K562 (cell line): ENCODE data around the gene RAB3GAP1. TPM values are rescaled to one million over a fixed set of nuclear protein-coding genes. Genes with fewer than 3 reads are reported as not detected.

Experiments
- ATF1 ChIP-seq, 2 experiments: fragments of 450-650 bp in 1 of 2; IDR thresholded peaks; 2 replicates each; pipeline ENCODE4 v1.6.1; 2016; ENCODE audit warnings: missing compliant biosample characterization in 1 of 2, missing genetic modification characterization in 1 of 2
- C11orf30 ChIP-seq: fragments of 450-650 bp; IDR thresholded peaks from 2 replicates; pipeline ENCODE4 v1.6.1; 2016; ENCODE audit warnings: low read depth, mild to moderate bottlenecking
- CGGBP1 ChIP-seq: fragments of 250-450 bp; sonication (Bioruptor Pico); IDR thresholded peaks from 2 replicates; pipeline ENCODE4 v1.9.0; 2021; ENCODE audit warnings: mild to moderate bottlenecking
- FOSL1 ChIP-seq: fragments of 200-800 bp; sonication (Bioruptor generic); conservative IDR thresholded peaks from 2 replicates; pipeline ENCODE4 v1.6.1; 2016; ENCODE audit warnings: missing genetic modification characterization, missing compliant biosample characterization
- JUN ChIP-seq, 2 experiments: sonication (generic) in 1 of 2; formaldehyde crosslinking in 1 of 2; IDR thresholded peaks; 2 replicates each; pipeline versions ENCODE4 v1.6.1 to v1.8.0; 2012 to 2022; ENCODE audit warnings: borderline replicate concordance in 2 of 2, mild to moderate bottlenecking in 2 of 2, improper control_type of control experiment in 1 of 2, low read depth in 1 of 2, low read length in 1 of 2, missing genetic modification reagents in 1 of 2
- MAFG ChIP-seq: fragments of 450-650 bp; conservative IDR thresholded peaks from 2 replicates; pipeline ENCODE4 v1.6.1; 2016; ENCODE audit warnings: missing genetic modification characterization, missing compliant biosample characterization
- MEF2D ChIP-seq: conservative IDR thresholded peaks from 2 replicates; pipeline ENCODE4 v1.6.1; 2016; ENCODE audit warnings: low read depth, missing genetic modification characterization, missing compliant biosample characterization
- MNT ChIP-seq, 2 experiments: fragments of 450-650 bp; conservative IDR thresholded peaks; 2 replicates each; pipeline ENCODE4 v1.6.1; 2017; ENCODE audit warnings: mild to moderate bottlenecking in 2 of 2, moderate library complexity in 2 of 2
- MYC ChIP-seq, 2 experiments: fragments of 250-450 bp in 1 of 2; sonication (Bioruptor Pico) in 1 of 2; IDR thresholded peaks; 2 replicates each; pipeline versions ENCODE4 v1.5.1 to v1.6.1; 2012 to 2021; ENCODE audit warnings: low read depth in 2 of 2, borderline replicate concordance in 1 of 2, improper control_type of control experiment in 1 of 2, low read length in 1 of 2, mild to moderate bottlenecking in 1 of 2, moderate library complexity in 1 of 2
- POLR2AphosphoS2 ChIP-seq: IDR thresholded peaks from 2 replicates; pipeline ENCODE4 v1.6.1; 2012; ENCODE audit warnings: low read length, improper control_type of control experiment
- RB1 ChIP-seq: fragments of 450-650 bp; IDR thresholded peaks from 2 replicates; pipeline ENCODE4 v1.6.1; 2017; ENCODE audit warnings: low read depth, mild to moderate bottlenecking
- TAF1 ChIP-seq: IDR thresholded peaks from 2 replicates; pipeline ENCODE4 v1.6.1; 2011; ENCODE audit warnings: mild to moderate bottlenecking, low read length, moderate library complexity; ENCODE audit not compliant: insufficient read depth, control insufficient read depth, severe bottlenecking; ENCODE audit errors: extremely low read depth
- XRCC4 ChIP-seq: IDR thresholded peaks from one replicate; pipeline ENCODE4 v1.6.1; 2011; ENCODE audit not compliant: insufficient read depth, insufficient read length; ENCODE audit errors: extremely low read depth
- YY1 ChIP-seq, 3 experiments: IDR thresholded peaks; 2 replicates each; pipeline ENCODE4 v1.6.1; 2011; ENCODE audit warnings: low read length in 2 of 3, mild to moderate bottlenecking in 2 of 3, moderate library complexity in 2 of 3, borderline replicate concordance in 1 of 3, control low read depth in 1 of 3, low read depth in 1 of 3; ENCODE audit not compliant: insufficient read depth in 3 of 3, insufficient replicate concordance in 2 of 3, control insufficient read depth in 1 of 3, insufficient read length in 1 of 3; ENCODE audit errors: extremely low read depth in 1 of 3
- ZBTB1 ChIP-seq: sonication (generic); formaldehyde crosslinking; IDR thresholded peaks from 2 replicates; pipeline ENCODE4 v1.8.1; 2023; ENCODE audit warnings: missing genetic modification reagents, low read depth, mild to moderate bottlenecking, borderline replicate concordance
- ZNF212 ChIP-seq: fragments of 450-650 bp; formaldehyde crosslinking; IDR thresholded peaks from 2 replicates; pipeline ENCODE4 v1.4.0; 2020; ENCODE audit warnings: mild to moderate bottlenecking
- ZNF280B ChIP-seq: fragments of 250-450 bp; sonication (Bioruptor Pico); IDR thresholded peaks from 2 replicates; pipeline ENCODE4 v1.5.1; 2021; ENCODE audit warnings: mild to moderate bottlenecking
- ZNF511 ChIP-seq: sonication (generic); formaldehyde crosslinking; IDR thresholded peaks from 2 replicates; pipeline ENCODE4 v1.8.0; 2022; ENCODE audit warnings: mild to moderate bottlenecking, missing genetic modification reagents
- polyA plus RNA-seq, 8 experiments: library from polyadenylated mRNA; depleted of rRNA in 4 of 8; stranded (reverse) in 5 of 8; unstranded in 3 of 8; fragments of >200 nt; fragmentation: Nextera tagmentation in 2 of 8; fragmentation: Illumina TruSeq in 1 of 8; extraction: Ambion mirVana in 2 of 8; extraction: Trizol in 1 of 8; gene quantifications; 2 replicates each; pipeline versions ENCODE4 v1.2.1 to v1.2.3, GENCODE V29; 2011 to 2014; ENCODE audit warnings: inconsistent platforms in 1 of 8, missing spikeins in 1 of 8
- total RNA-seq, 7 experiments: library from RNA; depleted of rRNA in 6 of 7; stranded (reverse); fragments of >200 nt in 6 of 7; fragmentation: Illumina TruSeq in 2 of 7; extraction: Trizol in 2 of 7; gene quantifications; 2 replicates each; pipeline versions ENCODE4 v1.2.1 to v1.2.3, GENCODE V29; 2011 to 2021; ENCODE audit warnings: low replicate concordance in 1 of 7

Gene RAB3GAP1
- total and polyA plus RNA-seq, 9 of the 15 experiments (the other 6 are each of a cell fraction or from before 2014, with no cell fraction given), result 15.5 to 48.6 (median 33.0) TPM

DNA sequence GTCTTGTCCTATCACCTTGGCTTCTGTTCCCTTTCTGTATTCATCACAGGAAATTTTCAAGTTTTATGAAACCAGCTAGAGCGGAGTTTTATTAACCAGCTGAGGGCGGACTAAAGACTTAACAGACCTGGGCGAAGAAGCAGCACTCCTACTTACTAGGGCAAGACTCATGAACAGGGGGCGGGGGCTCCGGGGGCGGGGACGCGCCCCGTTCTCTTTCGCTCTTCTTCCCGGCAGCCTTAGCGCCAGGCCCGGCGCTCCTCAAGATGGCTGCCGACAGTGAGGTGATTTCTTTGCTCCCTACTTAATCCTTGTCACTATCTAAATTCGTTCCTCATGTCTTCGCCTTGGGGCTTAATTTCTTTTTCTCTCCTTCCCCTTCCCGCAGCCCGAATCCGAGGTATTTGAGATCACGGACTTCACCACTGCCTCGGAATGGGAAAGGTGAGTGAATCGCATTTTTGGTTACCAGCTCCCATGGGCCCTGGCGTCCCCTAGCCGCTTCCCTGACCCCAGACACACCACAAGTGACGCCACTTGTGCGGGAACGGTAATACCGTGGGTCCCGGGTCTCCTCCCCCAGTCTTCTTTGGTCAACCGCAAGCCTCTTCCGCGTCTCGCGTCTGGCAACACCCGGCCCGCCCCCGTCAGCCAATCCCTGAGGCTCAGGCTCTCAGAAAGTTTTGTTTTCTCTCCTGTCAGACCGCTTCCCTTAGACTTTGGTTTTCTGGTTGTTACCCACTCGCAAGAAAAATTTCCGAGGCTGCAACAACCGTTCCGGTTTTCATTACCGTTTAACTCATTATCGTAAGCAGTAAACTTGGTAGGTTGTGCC lies at the start of gene RAB3GAP1 (continued):
- peak; percentile 79 to 98 (median 90) for TF ChIP-seq YY1 (IDR thresholded peaks at IDR 0.05; ENCODE audit: borderline replicate concordance in 1 of 3, control insufficient read depth in 1 of 3, extremely low read depth in 1 of 3, insufficient read depth in 3 of 3, insufficient read length in 1 of 3, insufficient replicate concordance in 2 of 3, low read depth in 1 of 3, low read length in 2 of 3)
- TF ChIP-seq ATF1 (CRISPR knock-in tag; IDR thresholded peaks at IDR 0.05), result no peak
- peak; percentile 80 for TF ChIP-seq ATF1 (tag; IDR thresholded peaks at IDR 0.05)
- TF ChIP-seq RB1, result peak; percentile 18; the same call in 1 of the 2 replicates
- peak; percentile 30; the same call in 1 of the 2 replicates for TF ChIP-seq MYC (IDR thresholded peaks at IDR 0.05; ENCODE audit: low read depth, low read length)
- peak; percentile 47; the same call in 1 of the 2 replicates for TF ChIP-seq MYC (CRISPR knock-in tag; IDR thresholded peaks at IDR 0.05; ENCODE audit: borderline replicate concordance, low read depth)
- TF ChIP-seq ZNF280B, result 0 out of 2 replicates have a peak, but pooled peaks have one; percentile 42
- TF ChIP-seq JUN (IDR thresholded peaks at IDR 0.05; ENCODE audit: borderline replicate concordance, low read depth, low read length), result peak; percentile 47; the same call in 1 of the 2 replicates
- TF ChIP-seq JUN (CRISPR knock-in tag; IDR thresholded peaks at IDR 0.05; ENCODE audit: borderline replicate concordance), result no peak
- peak; percentile 40; the same call in 1 of the 2 replicates for TF ChIP-seq POLR2AphosphoS2
- 0 out of 2 replicates have a peak, but pooled peaks have one; percentile 9 for TF ChIP-seq ZNF212 (CRISPR knock-in tag)
- TF ChIP-seq CGGBP1, result no peak
- TF ChIP-seq C11orf30, result peak; percentile 81
- TF ChIP-seq ZNF511 (CRISPR knock-in tag), result no peak
- peak; percentile 52 to 69; a peak in 3 of 4 replicates for TF ChIP-seq MNT (conservative IDR thresholded peaks at IDR 0.05)
- TF ChIP-seq FOSL1 (tag), result 0 out of 2 replicates have a peak, but pooled peaks have one; percentile 21
- peak; percentile 84 for TF ChIP-seq TAF1
- 0 out of 2 replicates have a peak, but pooled peaks have one; percentile 53 for TF ChIP-seq MEF2D
- no peak for TF ChIP-seq XRCC4
- peak; percentile 97 for TF ChIP-seq ZBTB1 (CRISPR knock-in tag)
- TF ChIP-seq MAFG (tag), result no peak
